Spleen (tissue), 3 donors: Measurements from ENCODE around the gene UPF2.

Source experiments
- POLR2A ChIP-seq, 3 donors: fragments of 450-650 bp; IDR thresholded peaks; one replicate each; pipeline ENCODE4 v1.5.1; 2017; ENCODE audit warnings: antibody characterized with exemption in 3 of 3, mild to moderate bottlenecking in 1 of 3
- POLR2AphosphoS5 ChIP-seq, 3 donors: sonication (generic); formaldehyde crosslinking; IDR thresholded peaks; one replicate each; pipeline ENCODE4 v1.5.1; 2017; ENCODE audit warnings: antibody characterized with exemption in 3 of 3

DNA sequence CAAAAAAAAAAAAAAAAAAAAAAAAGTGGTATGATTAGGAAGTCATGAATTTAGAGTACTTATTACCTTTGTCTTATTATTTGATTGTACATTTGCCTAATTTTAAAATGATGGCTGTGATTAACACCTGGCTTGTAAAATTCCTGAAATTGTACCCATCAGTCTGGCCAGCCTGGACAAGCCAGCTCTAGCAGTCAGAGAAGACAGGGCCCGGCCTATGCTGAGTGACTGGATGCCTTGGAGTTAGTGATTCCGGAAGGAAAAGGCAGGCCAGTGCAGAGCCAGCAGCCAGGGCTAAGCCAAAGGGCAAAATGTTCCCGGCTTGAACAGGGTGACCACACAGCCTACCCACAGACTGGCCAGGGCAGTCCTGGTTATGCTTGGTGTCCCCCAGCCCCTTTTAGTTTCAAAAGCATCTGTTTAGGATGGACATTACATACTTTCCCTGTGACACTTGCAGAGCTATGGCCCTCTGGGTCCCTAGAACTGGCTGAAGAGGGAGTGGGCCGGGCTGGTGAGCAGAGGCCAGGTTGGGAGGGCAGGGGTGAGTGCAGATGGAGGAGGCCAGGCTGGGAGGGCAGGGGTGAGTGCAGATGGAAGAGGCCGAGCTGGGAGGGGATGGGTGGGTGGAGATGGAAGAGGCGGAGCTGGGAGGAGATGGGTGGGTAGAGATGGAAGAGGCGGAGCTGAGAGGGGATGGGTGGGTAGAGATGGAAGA, 157.7 kb downstream of the UPF2 start:
- TF ChIP-seq POLR2AphosphoS5 (IDR thresholded peaks at IDR 0.05) (no peak), POLR2A (IDR thresholded peaks at IDR 0.05) (no peak)
